GM18870 (cell line): ENCODE results near the gene P2RX5.
"Not testable (repeated sequence)": the region's sequence is repeated elsewhere in the genome, so short reads cannot be mapped to it uniquely, and the experiment has no call there.

ENCODE experiments used
- ATAC-seq: cut with Tn5 transposase; IDR thresholded peaks from one replicate; pipeline ENCODE4 v1.9.1; 2021; ENCODE audit warnings: moderate library complexity; ENCODE audit not compliant: unreplicated experiment

The P2RX5 gene

GRCh38 chr17:3695723-3696411, at the start of gene P2RX5:
Gene P2RX5 (minus strand): TSS chr17:3696155. CDS start chr17:3696005, 150 bp downstream.
- no peak for ATAC-seq

DNA sequence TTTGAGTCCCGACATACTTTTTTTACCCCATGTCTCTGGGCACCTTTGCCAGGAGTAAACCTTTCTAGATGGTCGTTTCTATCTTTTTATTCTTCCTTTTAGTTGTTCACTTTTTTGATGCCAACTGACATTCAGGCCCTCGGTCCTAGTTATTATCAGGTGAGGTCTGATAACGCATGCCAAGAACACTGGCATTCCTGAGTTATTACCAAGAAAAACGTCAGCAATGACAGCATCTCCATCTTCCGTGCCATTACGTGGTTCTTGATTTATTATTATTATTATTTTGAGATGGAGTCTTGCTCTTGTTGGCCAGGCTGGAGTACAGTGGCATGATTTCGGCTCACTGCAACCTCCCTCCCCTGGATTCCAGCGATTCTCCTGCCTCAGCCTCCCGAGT, 49.1 kb upstream of the P2RX5 start:
- no peak for ATAC-seq

DNA sequence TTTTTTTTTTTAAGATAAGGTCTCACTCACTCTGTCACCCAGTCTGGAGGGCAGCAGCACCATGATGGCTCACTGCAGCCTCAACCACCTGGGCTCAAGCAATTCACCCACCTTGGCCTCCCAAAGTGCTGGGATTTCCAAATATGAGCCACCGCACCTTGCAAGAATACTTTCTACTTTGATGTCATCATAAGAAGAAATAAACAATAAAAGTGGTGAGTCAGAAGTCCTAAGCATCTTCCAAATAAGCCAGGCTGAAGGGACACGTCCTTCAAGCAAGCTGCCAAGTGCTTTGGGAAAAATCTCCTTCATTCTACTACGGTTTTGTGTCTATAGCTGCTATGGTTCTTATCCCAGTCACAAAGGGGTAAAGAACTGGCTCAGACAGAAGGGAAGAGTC, 48.1 kb upstream of the P2RX5 start:
- no peak for ATAC-seq

DNA sequence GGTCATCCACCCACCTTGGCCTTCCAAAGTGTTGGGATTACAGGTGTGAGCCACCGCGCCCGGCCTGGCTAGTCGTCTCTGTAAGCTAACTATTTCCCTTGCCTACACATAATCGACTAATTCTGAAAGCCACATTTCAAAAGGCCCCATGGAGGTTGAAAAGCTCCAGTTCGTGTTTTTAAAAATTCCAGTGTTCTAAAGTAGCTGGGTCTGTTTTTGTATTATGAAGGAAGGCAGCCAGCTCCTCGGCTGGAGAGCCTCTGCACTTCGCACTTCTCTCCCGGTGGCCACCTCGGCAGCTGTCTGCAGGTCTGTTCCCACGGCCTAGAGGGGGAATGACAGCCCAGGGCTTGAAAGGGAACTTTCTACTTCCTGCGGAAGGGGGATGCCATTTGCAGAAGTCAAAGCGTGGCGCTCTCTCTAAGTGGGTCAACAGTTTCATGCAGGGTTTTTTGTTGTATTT, 44.7 kb upstream of the P2RX5 start:
- ATAC-seq: no peak

GRCh38 chr17:3739422-3740124, 43.6 kb upstream of the P2RX5 start:
- ATAC-seq: no peak

GRCh38 chr17:3738562-3739295, 42.8 kb upstream of the P2RX5 start:
- ATAC-seq: no peak

DNA sequence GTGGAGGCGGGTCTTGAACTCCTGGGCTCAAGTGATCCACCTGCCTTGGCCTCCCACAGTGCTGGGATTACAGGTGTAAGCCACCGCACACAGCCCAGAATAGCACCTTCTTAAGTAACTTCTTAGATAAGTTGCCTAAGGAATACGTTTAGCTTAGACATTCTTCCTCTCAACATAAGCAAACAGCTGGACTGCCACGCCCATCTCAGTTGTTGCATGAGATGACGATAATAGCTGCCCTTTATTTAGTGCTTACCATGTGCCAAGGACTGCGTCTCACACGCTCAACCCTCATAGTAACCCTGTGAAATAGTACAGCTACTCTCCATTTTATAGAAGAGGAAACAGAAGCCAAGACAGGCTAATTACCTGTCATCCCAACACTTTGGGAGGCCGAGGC, 39.6 kb upstream of the P2RX5 start:
- ATAC-seq: no peak

DNA sequence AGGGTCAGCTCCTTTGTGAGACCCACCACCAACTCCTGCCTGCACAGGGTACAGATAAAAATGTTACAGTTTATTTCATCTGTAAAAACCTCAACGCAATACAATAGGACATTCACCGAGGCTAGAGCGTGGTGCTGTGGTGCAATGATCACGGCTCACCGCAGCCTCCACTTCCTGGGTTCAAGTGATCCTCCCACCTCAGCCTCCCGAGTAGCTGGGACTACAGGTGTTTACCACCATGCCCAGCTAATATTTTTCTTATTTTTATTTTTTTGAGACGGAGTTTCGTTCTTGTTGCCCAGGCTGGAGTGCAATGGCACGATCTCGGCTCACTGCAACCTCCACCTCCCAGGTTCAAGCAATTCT, 38.9 kb upstream of the P2RX5 start:
- ATAC-seq: not testable (repeated sequence)

DNA sequence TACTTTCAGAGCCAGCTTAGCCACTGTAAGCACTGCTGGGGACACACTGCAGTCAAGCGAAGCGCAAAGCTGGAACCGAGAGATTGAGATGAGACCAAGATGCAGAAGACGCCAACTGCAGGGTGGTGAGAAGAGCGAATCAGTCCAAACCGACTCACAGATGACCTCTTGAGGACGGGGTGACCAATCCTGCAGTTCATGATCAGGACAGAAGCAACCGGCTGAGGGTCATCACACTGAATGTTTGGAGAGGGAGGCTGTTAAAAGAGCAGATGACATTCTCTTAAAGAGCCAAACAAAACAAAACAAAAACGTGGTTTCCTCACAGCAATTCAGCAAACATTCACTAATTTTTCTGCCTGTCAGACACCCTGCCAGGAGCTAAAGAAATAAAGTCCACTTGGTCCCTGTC, 36.3 kb upstream of the P2RX5 start:
- no peak for ATAC-seq

DNA sequence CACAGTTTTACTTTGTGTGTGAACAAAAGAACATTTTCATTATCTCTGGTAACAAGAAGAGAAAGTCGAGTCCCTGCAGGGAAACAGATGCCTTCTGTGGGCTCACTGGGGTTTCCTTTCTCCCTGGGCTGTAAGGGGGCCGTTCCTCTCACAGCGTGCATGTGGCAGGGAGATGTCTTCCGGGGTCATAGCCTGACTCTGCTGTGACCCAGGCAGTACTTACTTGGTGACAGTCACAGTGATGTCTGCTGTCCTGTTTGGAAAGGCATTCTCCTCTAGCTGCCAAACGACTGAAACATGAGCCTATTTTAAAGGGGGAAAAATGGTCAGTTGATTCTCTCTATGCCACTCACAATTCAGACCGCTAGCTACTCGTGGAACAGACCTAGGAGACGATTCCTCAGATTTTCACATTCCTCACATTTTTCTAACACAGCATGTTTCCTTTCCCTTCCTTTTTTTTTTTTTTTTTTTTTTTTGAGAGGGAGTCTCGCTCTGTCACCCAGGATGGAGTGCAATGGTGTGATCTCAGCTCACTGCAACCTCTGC, 35.0 kb upstream of the P2RX5 start:
- no peak for ATAC-seq

- ATAC-seq: no peak
These were observed 33.9 kb upstream of the P2RX5 start for GRCh38 chr17:3729881-3730280.

GRCh38 chr17:3728099-3728498, 32.1 kb upstream of the P2RX5 start:
- not testable (repeated sequence) for ATAC-seq

DNA sequence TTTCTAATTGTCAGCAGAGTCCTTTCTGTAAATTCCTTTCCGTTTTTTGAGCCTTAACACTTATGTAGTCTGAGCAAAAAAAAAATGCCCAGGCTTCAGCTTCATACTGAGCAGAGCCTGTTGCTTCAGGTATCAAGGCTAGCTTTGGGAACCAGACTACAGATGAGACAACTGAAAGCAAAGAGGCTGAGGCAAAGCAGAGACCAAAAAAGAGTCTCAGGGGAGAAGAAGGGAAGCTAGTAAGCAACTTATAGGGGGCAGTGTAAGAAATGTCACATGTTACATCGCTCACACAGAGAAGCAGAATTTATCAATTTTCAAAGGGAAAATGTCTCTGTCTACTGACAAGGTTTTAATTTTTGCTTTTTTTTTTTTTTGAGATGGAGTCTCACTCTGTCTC, 31.1 kb upstream of the P2RX5 start:
- ATAC-seq: no peak

GRCh38 chr17:3724378-3725077, 28.6 kb upstream of the P2RX5 start:
- no peak for ATAC-seq

- ATAC-seq: peak; percentile 77
These were observed 27.8 kb upstream of the P2RX5 start, which contains the start of gene HASPIN for GRCh38 chr17:3723556-3724377. Gene HASPIN (plus strand): TSS chr17:3723903. CDS start chr17:3723936, 33 bp downstream.

GRCh38 chr17:3723188-3723555, 27.2 kb upstream of the P2RX5 start:
- no peak for ATAC-seq

DNA sequence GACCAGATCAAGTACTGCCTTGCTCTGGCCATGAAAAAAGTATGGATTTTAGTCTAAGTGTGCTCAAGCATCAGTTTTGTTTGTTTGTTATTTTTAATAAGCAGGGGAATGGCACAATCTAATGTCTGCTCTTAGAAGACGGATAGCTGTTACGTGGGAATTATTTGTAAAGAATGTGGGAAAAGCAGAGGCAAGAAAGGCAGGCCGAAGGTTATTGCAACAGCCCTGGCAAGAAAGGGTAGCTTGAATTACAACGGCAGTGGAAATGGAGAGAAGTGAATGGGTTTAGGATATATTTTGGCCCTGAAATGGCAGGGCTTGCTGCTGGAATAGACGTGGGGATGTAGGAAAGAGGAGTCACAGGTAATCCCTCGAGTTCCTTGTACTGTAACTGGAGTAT, 26.8 kb upstream of the P2RX5 start:
- ATAC-seq: no peak

DNA sequence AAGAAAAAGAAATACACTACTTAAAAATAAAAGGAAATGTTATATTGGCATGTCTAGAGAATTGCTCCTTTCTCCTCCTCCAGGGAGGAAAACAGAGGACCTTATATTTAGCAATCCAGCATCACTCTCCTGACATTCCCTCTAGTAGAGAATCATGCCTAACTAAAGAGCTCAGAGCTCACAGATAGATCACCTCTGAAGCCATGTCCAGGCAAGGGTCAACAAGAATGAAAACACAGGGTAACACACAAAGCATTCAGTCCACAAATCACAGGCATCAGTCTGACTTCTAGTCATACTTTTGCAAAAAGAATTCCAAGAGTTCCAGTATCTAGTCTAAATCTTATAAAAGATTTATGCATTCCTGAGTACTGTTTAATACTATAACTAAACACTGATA, 23.3 kb upstream of the P2RX5 start:
- ATAC-seq: no peak

GRCh38 chr17:3718201-3718600, 22.2 kb upstream of the P2RX5 start:
- no peak for ATAC-seq

DNA sequence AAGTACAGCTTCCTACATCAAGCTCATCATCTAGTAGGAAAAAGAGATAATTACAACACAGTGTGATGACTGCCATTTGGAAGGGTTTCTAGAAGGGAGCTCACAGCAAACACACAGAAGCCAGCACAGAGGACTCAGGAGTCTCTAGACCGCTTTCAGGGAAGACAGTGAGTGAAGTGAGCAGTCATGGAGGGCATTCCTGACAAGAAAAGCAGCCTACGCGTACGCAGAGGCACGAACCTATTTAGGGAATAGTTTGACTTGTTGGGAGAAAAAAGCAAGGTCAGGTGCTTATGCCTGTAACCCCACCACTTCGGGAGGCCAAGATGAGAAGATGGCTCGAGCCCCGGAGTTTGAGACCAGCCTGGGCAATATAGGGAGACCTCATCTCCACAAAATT, 19.3 kb upstream of the P2RX5 start:
- no peak for ATAC-seq
